Measurements from ENCODE around the gene LRRC70.

The LRRC70 gene

DNA sequence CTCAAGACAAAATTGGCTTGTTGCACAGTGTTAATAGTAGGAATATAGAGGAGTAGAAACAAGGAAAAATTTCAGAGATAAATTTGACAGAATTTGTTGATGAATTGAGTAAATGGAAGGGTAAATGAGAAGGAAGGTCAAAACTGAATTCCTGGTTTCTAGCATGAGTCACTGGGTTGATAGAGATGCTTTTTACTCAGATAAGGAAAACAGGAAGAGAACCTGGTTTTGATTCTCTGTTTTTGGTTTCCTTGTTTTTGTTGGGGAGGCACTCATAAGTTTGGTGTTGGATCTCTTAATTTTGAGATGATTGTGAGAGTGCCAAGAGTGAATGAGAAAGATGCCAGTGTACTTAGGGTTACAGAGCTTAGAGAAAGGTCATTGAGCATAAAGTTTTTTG lies 7.1 kb downstream of the LRRC70 start:
- Histone ChIP-seq H3K36me3 (ENCODE audit: low read depth) (peaks cover 1% of the 10 kb centered on the region), H3K4me1 (ENCODE audit: insufficient read depth, poor library complexity, severe bottlenecking) (no peaks in the 10 kb centered on the region), H3K27ac (ENCODE audit: poor library complexity, severe bottlenecking) (no peak overlapping the region), H3K27me3 (ENCODE audit: insufficient read depth, poor library complexity, severe bottlenecking) (no peaks in the 10 kb centered on the region), H3K9me3 (ENCODE audit: severe bottlenecking) (no peaks in the 10 kb centered on the region), H3K4me3 (ENCODE audit: severe bottlenecking) (no peak overlapping the region)
- no peak for DNase-seq (ENCODE audit: low spot score)
- 0 out of 3 replicates have a peak, but pooled peaks have one; percentile 19 for ATAC-seq (ENCODE audit: low read depth)
- TF ChIP-seq, protein P1, sequence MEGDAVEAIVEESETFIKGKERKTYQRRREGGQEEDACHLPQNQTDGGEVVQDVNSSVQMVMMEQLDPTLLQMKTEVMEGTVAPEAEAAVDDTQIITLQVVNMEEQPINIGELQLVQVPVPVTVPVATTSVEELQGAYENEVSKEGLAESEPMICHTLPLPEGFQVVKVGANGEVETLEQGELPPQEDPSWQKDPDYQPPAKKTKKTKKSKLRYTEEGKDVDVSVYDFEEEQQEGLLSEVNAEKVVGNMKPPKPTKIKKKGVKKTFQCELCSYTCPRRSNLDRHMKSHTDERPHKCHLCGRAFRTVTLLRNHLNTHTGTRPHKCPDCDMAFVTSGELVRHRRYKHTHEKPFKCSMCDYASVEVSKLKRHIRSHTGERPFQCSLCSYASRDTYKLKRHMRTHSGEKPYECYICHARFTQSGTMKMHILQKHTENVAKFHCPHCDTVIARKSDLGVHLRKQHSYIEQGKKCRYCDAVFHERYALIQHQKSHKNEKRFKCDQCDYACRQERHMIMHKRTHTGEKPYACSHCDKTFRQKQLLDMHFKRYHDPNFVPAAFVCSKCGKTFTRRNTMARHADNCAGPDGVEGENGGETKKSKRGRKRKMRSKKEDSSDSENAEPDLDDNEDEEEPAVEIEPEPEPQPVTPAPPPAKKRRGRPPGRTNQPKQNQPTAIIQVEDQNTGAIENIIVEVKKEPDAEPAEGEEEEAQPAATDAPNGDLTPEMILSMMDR (IDR thresholded peaks at IDR 0.05; ENCODE audit: poor library complexity, severe bottlenecking), result no peak

DNA sequence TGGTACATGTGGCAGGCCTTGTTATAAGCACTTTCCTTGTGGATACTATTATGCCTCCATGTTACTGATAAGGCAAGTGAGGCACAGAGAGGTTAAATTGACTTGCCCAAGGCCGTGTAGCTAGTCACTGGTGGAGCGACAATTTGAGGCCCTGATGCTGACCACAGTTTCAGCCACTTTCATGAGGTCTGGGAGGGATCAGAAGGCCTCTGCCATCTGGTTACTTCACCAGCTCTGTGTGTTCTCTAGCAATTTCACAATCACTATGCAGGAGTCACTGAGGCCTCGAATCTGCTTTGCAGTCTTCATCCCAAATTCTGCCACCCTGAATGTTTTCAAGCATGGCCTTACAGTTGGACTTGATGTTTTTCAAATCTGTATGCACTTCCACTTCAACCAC lies 9.1 kb downstream of the LRRC70 start:
- no peaks in the 10 kb centered on the region for H3K4me1 ChIP-seq (ENCODE audit: insufficient read depth, poor library complexity, severe bottlenecking)
- ATAC-seq (ENCODE audit: low read depth), result no peak
- no peak for DNase-seq (ENCODE audit: low spot score)
- TF ChIP-seq, protein P1 (IDR thresholded peaks at IDR 0.05; ENCODE audit: poor library complexity, severe bottlenecking), result no peak
- H3K9me3 ChIP-seq (ENCODE audit: severe bottlenecking), result no peaks in the 10 kb centered on the region
- no peak overlapping the region for H3K27ac ChIP-seq (ENCODE audit: poor library complexity, severe bottlenecking)
- peaks cover 21% of the 10 kb centered on the region for H3K36me3 ChIP-seq (ENCODE audit: low read depth)
- no peaks in the 10 kb centered on the region for H3K27me3 ChIP-seq (ENCODE audit: insufficient read depth, poor library complexity, severe bottlenecking)
- H3K4me3 ChIP-seq (ENCODE audit: severe bottlenecking), result no peak overlapping the region

- Histone ChIP-seq H3K9me3 (ENCODE audit: severe bottlenecking) (no peaks in the 10 kb centered on the region), H3K36me3 (ENCODE audit: low read depth) (peaks cover 29% of the 10 kb centered on the region), H3K27ac (ENCODE audit: poor library complexity, severe bottlenecking) (no peak overlapping the region), H3K27me3 (ENCODE audit: insufficient read depth, poor library complexity, severe bottlenecking) (no peaks in the 10 kb centered on the region), H3K4me3 (ENCODE audit: severe bottlenecking) (no peak overlapping the region), H3K4me1 (ENCODE audit: insufficient read depth, poor library complexity, severe bottlenecking) (no peaks in the 10 kb centered on the region)
- DNase-seq (ENCODE audit: low spot score) (no peak), ATAC-seq (ENCODE audit: low read depth) (no peak)
- TF ChIP-seq, protein P1 (IDR thresholded peaks at IDR 0.05; ENCODE audit: poor library complexity, severe bottlenecking), result no peak
Measured at GRCh38 chr5:62588668-62589067, 10.0 kb downstream of the LRRC70 start.

- peaks cover 35% of the 10 kb centered on the region for H3K36me3 ChIP-seq (ENCODE audit: low read depth)
- no peaks in the 10 kb centered on the region for H3K4me1 ChIP-seq (ENCODE audit: insufficient read depth, poor library complexity, severe bottlenecking)
- TF ChIP-seq, protein P1 (IDR thresholded peaks at IDR 0.05; ENCODE audit: poor library complexity, severe bottlenecking), result no peak
- no peak overlapping the region for H3K27ac ChIP-seq (ENCODE audit: poor library complexity, severe bottlenecking)
- ATAC-seq (ENCODE audit: low read depth) (no peak), DNase-seq (ENCODE audit: low spot score) (no peak)
- no peak overlapping the region for H3K4me3 ChIP-seq (ENCODE audit: severe bottlenecking)
- H3K27me3 ChIP-seq (ENCODE audit: insufficient read depth, poor library complexity, severe bottlenecking), result no peaks in the 10 kb centered on the region
- H3K9me3 ChIP-seq (ENCODE audit: severe bottlenecking), result no peaks in the 10 kb centered on the region
Measured at GRCh38 chr5:62589504-62589903, 10.9 kb downstream of the LRRC70 start.

DNA sequence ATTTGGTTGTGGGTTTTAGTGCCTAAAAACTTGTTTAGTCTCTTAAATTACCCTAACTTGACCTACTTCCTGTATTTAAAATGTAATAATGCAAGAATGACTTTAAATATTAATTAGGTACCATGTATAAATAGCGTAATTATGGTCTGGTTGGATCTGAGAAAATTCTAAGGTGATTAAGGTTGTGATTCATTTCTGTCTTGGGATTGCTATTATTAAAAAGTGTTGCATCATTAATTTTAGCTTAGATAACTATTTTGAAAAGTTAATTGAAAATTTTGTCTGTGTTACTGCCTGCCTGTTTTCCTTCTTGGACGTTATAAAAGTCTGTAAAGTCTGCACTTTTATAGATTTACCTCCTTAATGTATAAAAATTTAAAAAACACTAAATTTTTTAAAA lies 11.8 kb downstream of the LRRC70 start:
- H3K4me1 ChIP-seq (ENCODE audit: insufficient read depth, poor library complexity, severe bottlenecking), result no peaks in the 10 kb centered on the region
- ATAC-seq (ENCODE audit: low read depth) (no peak), DNase-seq (ENCODE audit: low spot score) (no peak)
- no peaks in the 10 kb centered on the region for H3K27me3 ChIP-seq (ENCODE audit: insufficient read depth, poor library complexity, severe bottlenecking)
- no peaks in the 10 kb centered on the region for H3K9me3 ChIP-seq (ENCODE audit: severe bottlenecking)
- peaks cover 35% of the 10 kb centered on the region for H3K36me3 ChIP-seq (ENCODE audit: low read depth)
- no peak overlapping the region for H3K4me3 ChIP-seq (ENCODE audit: severe bottlenecking)
- no peak overlapping the region for H3K27ac ChIP-seq (ENCODE audit: poor library complexity, severe bottlenecking)
- TF ChIP-seq, protein P1 (IDR thresholded peaks at IDR 0.05; ENCODE audit: poor library complexity, severe bottlenecking), result no peak

Measured in RWPE2 (cell line).